B cell (primary cell): ENCODE data around the gene RING1. TPM values are rescaled to one million over a fixed set of nuclear protein-coding genes. Genes with fewer than 3 reads are reported as not detected.

Experiments
- ATAC-seq: fragments of 200-7000 bp; cut with Tn5 transposase; one replicate; pipeline ENCODE4 v1.10.0; 2021; ENCODE audit warnings: low read depth, mild to moderate bottlenecking, moderate number of reproducible peaks, moderate library complexity
- CTCF ChIA-PET: fragments of 350-600 bp; sonication (Branson Sonifier 250); formaldehyde crosslinking; loops from one replicate; lab custom pipeline; 2021; ENCODE audit warnings: antibody characterized with exemption, inconsistent platforms; lab: Charles Lee
- POLR2A ChIA-PET: fragments of 350-600 bp; sonication (Branson Sonifier 250); formaldehyde crosslinking; loops from one replicate; lab custom pipeline; 2021; ENCODE audit warnings: antibody characterized with exemption; lab: Charles Lee
- DNase-seq: peaks from one replicate; pipeline ENCODE4 v3.0.0; 2013
- H2AFZ ChIP-seq: 2 replicates; pipeline ENCODE4 v1.6.1; 2012; ENCODE audit warnings: mild to moderate bottlenecking, low read depth, low read length; ENCODE audit not compliant: insufficient read depth, poor library complexity, severe bottlenecking
- H3K27ac ChIP-seq, 2 donors: 1 replicate in 1 of 2; 2 replicates in 1 of 2; pipeline ENCODE4 v1.5.1; 2012 to 2013; ENCODE audit warnings: low read length in 2 of 2, mild to moderate bottlenecking in 2 of 2, moderate library complexity in 1 of 2
- H3K27me3 ChIP-seq, 4 experiments: fragments of 200-600 bp in 1 of 4; sonication (generic) in 1 of 4; replicated peaks in 1 of 4; 1 replicate in 2 of 4; 2 replicates in 2 of 4; pipeline versions ENCODE4 v1.6.1 to v1.7.0; 2013 to 2016; ENCODE audit warnings: low read length in 3 of 4, mild to moderate bottlenecking in 2 of 4, mixed read lengths in 1 of 4, moderate library complexity in 1 of 4; ENCODE audit not compliant: insufficient read depth in 4 of 4, control insufficient read depth in 3 of 4; ENCODE audit errors: control extremely low read depth in 1 of 4
- H3K36me3 ChIP-seq, 2 experiments: replicated peaks in 1 of 2; 1 replicate in 1 of 2; 2 replicates in 1 of 2; pipeline versions ENCODE4 v1.6.1 to v1.7.1; 2013; ENCODE audit warnings: low read length in 1 of 2; ENCODE audit not compliant: insufficient read depth in 2 of 2, control insufficient read depth in 1 of 2; ENCODE audit errors: control extremely low read depth in 1 of 2, extremely low read depth in 1 of 2
- H3K4me1 ChIP-seq, 2 donors: fragments of 200-600 bp in 1 of 2; sonication (generic) in 1 of 2; 1 replicate in 1 of 2; 2 replicates in 1 of 2; pipeline versions ENCODE4 v1.5.1 to v1.6.1; 2013 to 2017; ENCODE audit warnings: low read length in 2 of 2; ENCODE audit not compliant: control insufficient read depth in 2 of 2, insufficient read depth in 2 of 2
- H3K4me2 ChIP-seq: replicated peaks from 2 replicates; pipeline ENCODE3; 2012; ENCODE audit warnings: mild to moderate bottlenecking, low read depth, low read length; ENCODE audit not compliant: poor library complexity, severe bottlenecking
- H3K4me3 ChIP-seq, 5 experiments: fragments of 200-600 bp in 1 of 5; sonication (generic) in 1 of 5; 1 replicate in 3 of 5; 2 replicates in 2 of 5; pipeline versions ENCODE4 v1.5.1 to v1.7.0; 2011 to 2016; ENCODE audit warnings: low read length in 4 of 5, mild to moderate bottlenecking in 4 of 5, low read depth in 2 of 5, control low read depth in 1 of 5, moderate library complexity in 1 of 5; ENCODE audit not compliant: insufficient read depth in 1 of 5; ENCODE audit errors: control extremely low read depth in 1 of 5, extremely low read depth in 1 of 5
- H3K79me2 ChIP-seq: fragments of 200-600 bp; sonication (generic); one replicate; pipeline ENCODE4 v1.6.0; 2016; ENCODE audit warnings: low read length; ENCODE audit not compliant: control insufficient read depth, insufficient read depth
- H3K9ac ChIP-seq: fragments of 200-600 bp; sonication (generic); 2 replicates; pipeline ENCODE4 v1.6.1; 2017; ENCODE audit warnings: mild to moderate bottlenecking, low read length, moderate library complexity
- H3K9me3 ChIP-seq, 3 donors: one replicate each; pipeline versions ENCODE4 v1.6.1 to v1.7.1; 2013; ENCODE audit warnings: low read length in 2 of 3; ENCODE audit not compliant: control insufficient read depth in 2 of 3, insufficient read depth in 1 of 3; ENCODE audit errors: control extremely low read depth in 1 of 3
- H4K20me1 ChIP-seq: 2 replicates; pipeline ENCODE4 v1.6.0; 2012; ENCODE audit warnings: mild to moderate bottlenecking, low read length; ENCODE audit not compliant: insufficient read depth, control insufficient read depth, poor library complexity, severe bottlenecking
- H3K27ac Mint-ChIP-seq: one replicate; pipeline ENCODE4 v1.8.0; 2021; ENCODE audit warnings: mixed read lengths
- H3K27me3 Mint-ChIP-seq: one replicate; pipeline ENCODE4 v1.8.0; 2021; ENCODE audit warnings: mixed read lengths
- H3K4me1 Mint-ChIP-seq: one replicate; pipeline ENCODE4 v1.8.0; 2021; ENCODE audit warnings: mixed read lengths
- H3K4me3 Mint-ChIP-seq: one replicate; pipeline ENCODE4 v1.8.0; 2021; ENCODE audit warnings: mixed read lengths
- H3K9me3 Mint-ChIP-seq: one replicate; pipeline ENCODE4 v1.8.0; 2022; ENCODE audit warnings: mixed read lengths; ENCODE audit not compliant: insufficient read depth
- EZH2 ChIP-seq: IDR thresholded peaks from 2 replicates; pipeline ENCODE4 v1.6.1; 2012; ENCODE audit warnings: borderline replicate concordance, low read depth, mild to moderate bottlenecking, moderate library complexity, low read length; ENCODE audit not compliant: insufficient read depth, poor library complexity, severe bottlenecking
- WGBS: methylation state at CpG from one replicate; pipeline ENCODE4 v1.1.5; 2013; ENCODE audit warnings: missing lambda C conversion rate; ENCODE audit not compliant: insufficient coverage; 5-methylcytosine and 5-hydroxymethylcytosine counted together
- intact Hi-C: fragments of 100-400 bp; cut with micrococcal nuclease; formaldehyde crosslinking; loops from one replicate; pipeline ENCODE4 v1.10.0; 2022
- polyA plus RNA-seq: library from polyadenylated mRNA; depleted of rRNA; stranded (reverse); fragments of >200 nt; gene quantifications from 2 replicates; pipeline ENCODE4 v1.2.3, GENCODE V29; 2012
- total RNA-seq, 2 donors: library from RNA; stranded (reverse); fragments of 120-200 nt in 1 of 2; gene quantifications; 1 replicate in 1 of 2; 2 replicates in 1 of 2; pipeline versions ENCODE4 v1.2.3 to v1.2.4, GENCODE V29; 2013 to 2022
- TF ChIP-seq, protein P1 (sequence below): fragments of 200-600 bp; IDR thresholded peaks from one replicate; pipeline ENCODE4 v1.8.0; 2022; ENCODE audit warnings: antibody characterized with exemption, mild to moderate bottlenecking

The RING1 gene
- total and polyA plus RNA-seq, 2 donors (not counting 1 experiment from before 2014, with no cell fraction given), result 37.1 to 44.2 TPM

- Histone ChIP-seq H3K79me2 (peaks cover 55% of the 10 kb centered on the region), H3K4me3 (peak overlapping the region; percentile 83 to 99 (median 95)), H3K27ac (peak overlapping the region; percentile 93 to 94), H3K36me3 (peaks cover 0 to 35% of the 10 kb centered on the region in 2 experiments), H3K4me1 (peaks cover 30 to 58% of the 10 kb centered on the region in 2 donors), H3K9ac (peak overlapping the region; percentile 75), H2AFZ (peak overlapping the region; percentile 79), H3K27me3 (no peaks in the 10 kb centered on the region), H3K9me3 (no peaks in the 10 kb centered on the region), H4K20me1 (peaks cover 25% of the 10 kb centered on the region), H3K4me2 (peak overlapping the region; percentile 78)
- H3K4me3 Mint-ChIP-seq, result peak overlapping the region; percentile 99
- POLR2A ChIA-PET, result no interaction called here
- no peak for TF ChIP-seq EZH2
- TF ChIP-seq, protein P1, sequence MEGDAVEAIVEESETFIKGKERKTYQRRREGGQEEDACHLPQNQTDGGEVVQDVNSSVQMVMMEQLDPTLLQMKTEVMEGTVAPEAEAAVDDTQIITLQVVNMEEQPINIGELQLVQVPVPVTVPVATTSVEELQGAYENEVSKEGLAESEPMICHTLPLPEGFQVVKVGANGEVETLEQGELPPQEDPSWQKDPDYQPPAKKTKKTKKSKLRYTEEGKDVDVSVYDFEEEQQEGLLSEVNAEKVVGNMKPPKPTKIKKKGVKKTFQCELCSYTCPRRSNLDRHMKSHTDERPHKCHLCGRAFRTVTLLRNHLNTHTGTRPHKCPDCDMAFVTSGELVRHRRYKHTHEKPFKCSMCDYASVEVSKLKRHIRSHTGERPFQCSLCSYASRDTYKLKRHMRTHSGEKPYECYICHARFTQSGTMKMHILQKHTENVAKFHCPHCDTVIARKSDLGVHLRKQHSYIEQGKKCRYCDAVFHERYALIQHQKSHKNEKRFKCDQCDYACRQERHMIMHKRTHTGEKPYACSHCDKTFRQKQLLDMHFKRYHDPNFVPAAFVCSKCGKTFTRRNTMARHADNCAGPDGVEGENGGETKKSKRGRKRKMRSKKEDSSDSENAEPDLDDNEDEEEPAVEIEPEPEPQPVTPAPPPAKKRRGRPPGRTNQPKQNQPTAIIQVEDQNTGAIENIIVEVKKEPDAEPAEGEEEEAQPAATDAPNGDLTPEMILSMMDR, result no peak
- WGBS, result 5% methylated on average over 14 of the region's 14 CpGs
- H3K9me3 Mint-ChIP-seq, result no peaks in the 10 kb centered on the region
- intact Hi-C loops, result loop anchor here (2.0 to 10.0 kb wide), 4 partner anchors 70 to 1226 kb away; partner anchors contain the start of genes AGPAT1, DXO, RGL2 and RNF5
- ATAC-seq (no peak), DNase-seq (no peak)
- CTCF ChIA-PET, result no interaction called here
- H3K27ac Mint-ChIP-seq, result peak overlapping the region; percentile 99
- peaks cover 73% of the 10 kb centered on the region for H3K4me1 Mint-ChIP-seq
- no peaks in the 10 kb centered on the region for H3K27me3 Mint-ChIP-seq
Observed at GRCh38 chr6:33201147-33201545, 7.2 kb upstream of the RING1 start.

- ATAC-seq, result no peak
- DNase-seq, result no peak
- Histone ChIP-seq H3K9me3 (no peaks in the 10 kb centered on the region), H3K4me2 (peak overlapping the region; percentile 78), H3K9ac (no peak overlapping the region), H3K27ac (no peak overlapping the region), H2AFZ (no peak overlapping the region), H3K4me3 (peak overlapping the region in 1 of 5 experiments; percentile 83), H3K36me3 (peaks cover 0 to 27% of the 10 kb centered on the region in 2 experiments), H4K20me1 (peaks cover 25% of the 10 kb centered on the region), H3K27me3 (no peaks in the 10 kb centered on the region), H3K4me1 (peaks cover 30 to 58% of the 10 kb centered on the region in 2 donors), H3K79me2 (peaks cover 55% of the 10 kb centered on the region)
- Mint-ChIP-seq H3K27ac (no peak overlapping the region), H3K4me1 (peaks cover 75% of the 10 kb centered on the region), H3K27me3 (no peaks in the 10 kb centered on the region), H3K9me3 (no peaks in the 10 kb centered on the region), H3K4me3 (peak overlapping the region; percentile 99)
- intact Hi-C loops, result loop anchor here (2.0 to 10.0 kb wide), 4 partner anchors 69 to 1227 kb away; partner anchors contain the start of genes AGPAT1, DXO, RGL2 and RNF5
- TF ChIP-seq, protein P1, result no peak
- TF ChIP-seq EZH2, result no peak
- 89% methylated on average over 1 of the region's 6 CpGs for WGBS
- CTCF ChIA-PET, result no interaction called here
- POLR2A ChIA-PET, result no interaction called here
Observed at GRCh38 chr6:33201935-33202334, 6.4 kb upstream of the RING1 start.
